Uterus (tissue), 4 donors: ENCODE data around the gene TSGA10. TPM values are rescaled to one million over a fixed set of nuclear protein-coding genes. Genes with fewer than 3 reads are reported as not detected.
"Not testable (repeated sequence)": the region's sequence is repeated elsewhere in the genome, so short reads cannot be mapped to it uniquely, and the experiment has no call there.

ENCODE experiments used
- DNase-seq, 2 donors: peaks; one replicate each; pipeline ENCODE4 v3.0.0-alpha.2; 2019 to 2020
- H3K27ac ChIP-seq, 2 donors: fragments of 200-600 bp; sonication (generic); 1 replicate in 1 of 2; 2 replicates in 1 of 2; pipeline ENCODE4 v1.5.1; 2016 to 2018
- H3K27me3 ChIP-seq, 2 donors: fragments of 200-600 bp; sonication (generic); one replicate each; pipeline ENCODE4 v1.5.1; 2018 to 2019; ENCODE audit warnings: control low read depth in 1 of 2
- H3K36me3 ChIP-seq, 2 donors: fragments of 200-600 bp; sonication (generic); one replicate each; pipeline ENCODE4 v1.5.1; 2019; ENCODE audit warnings: control low read depth in 1 of 2
- H3K4me1 ChIP-seq, 2 donors: fragments of 200-600 bp; sonication (generic); one replicate each; pipeline ENCODE4 v1.5.1; 2018 to 2019; ENCODE audit warnings: control low read depth in 1 of 2
- H3K4me3 ChIP-seq, 2 donors: fragments of 200-600 bp; sonication (generic); 1 replicate in 1 of 2; 2 replicates in 1 of 2; pipeline ENCODE4 v1.5.1; 2018 to 2019; ENCODE audit warnings: mild to moderate bottlenecking in 1 of 2
- H3K9me3 ChIP-seq, 2 donors: fragments of 200-600 bp; sonication (generic); one replicate each; pipeline ENCODE4 v1.5.1; 2019; ENCODE audit warnings: control low read depth in 1 of 2
- POLR2A ChIP-seq, 2 donors: fragments of 450-650 bp; IDR thresholded peaks; one replicate each; pipeline ENCODE4 v1.6.1; 2016; ENCODE audit warnings: antibody characterized with exemption in 2 of 2, mild to moderate bottlenecking in 1 of 2, moderate library complexity in 1 of 2
- intact Hi-C: fragments of 100-400 bp; cut with DNase I; formaldehyde crosslinking; loops from one replicate; pipeline ENCODE4 v1.15.1; 2023; ENCODE audit warnings: low total_unique reads
- total RNA-seq, 4 donors: library from RNA; depleted of rRNA in 3 of 4; stranded (reverse); fragments of >200 nt in 3 of 4; gene quantifications; one replicate each; pipeline versions ENCODE4 v1.1.0 to v1.2.4, GENCODE V29; 2014 to 2023
- TF ChIP-seq, protein P1 (sequence below), 4 experiments: fragments of 200-600 bp in 2 of 4; fragments of 450-650 bp in 2 of 4; sonication (generic) in 2 of 4; IDR thresholded peaks; one replicate each; pipeline ENCODE4 v1.5.1; 2016 to 2019; ENCODE audit warnings: antibody characterized with exemption in 4 of 4, mild to moderate bottlenecking in 2 of 4, moderate library complexity in 1 of 4
- donor health status: DM: yes; HTN: yes; CAD: no.

The TSGA10 gene
- total RNA-seq, 4 donors from 2014 or later, result 5.9 to 22.5 (median 16.2) TPM

- intact Hi-C loops, result no loop called here
- Histone ChIP-seq H3K4me3 (peak overlapping the region; percentile 73 to 97), H3K4me1 (peaks cover 0 to 4% of the 10 kb centered on the region in 2 donors), H3K27me3 (no peaks in the 10 kb centered on the region), H3K9me3 (no peaks in the 10 kb centered on the region), H3K36me3 (no peaks in the 10 kb centered on the region), H3K27ac (peak overlapping the region; percentile 81 to 83)
- TF ChIP-seq, protein P1, sequence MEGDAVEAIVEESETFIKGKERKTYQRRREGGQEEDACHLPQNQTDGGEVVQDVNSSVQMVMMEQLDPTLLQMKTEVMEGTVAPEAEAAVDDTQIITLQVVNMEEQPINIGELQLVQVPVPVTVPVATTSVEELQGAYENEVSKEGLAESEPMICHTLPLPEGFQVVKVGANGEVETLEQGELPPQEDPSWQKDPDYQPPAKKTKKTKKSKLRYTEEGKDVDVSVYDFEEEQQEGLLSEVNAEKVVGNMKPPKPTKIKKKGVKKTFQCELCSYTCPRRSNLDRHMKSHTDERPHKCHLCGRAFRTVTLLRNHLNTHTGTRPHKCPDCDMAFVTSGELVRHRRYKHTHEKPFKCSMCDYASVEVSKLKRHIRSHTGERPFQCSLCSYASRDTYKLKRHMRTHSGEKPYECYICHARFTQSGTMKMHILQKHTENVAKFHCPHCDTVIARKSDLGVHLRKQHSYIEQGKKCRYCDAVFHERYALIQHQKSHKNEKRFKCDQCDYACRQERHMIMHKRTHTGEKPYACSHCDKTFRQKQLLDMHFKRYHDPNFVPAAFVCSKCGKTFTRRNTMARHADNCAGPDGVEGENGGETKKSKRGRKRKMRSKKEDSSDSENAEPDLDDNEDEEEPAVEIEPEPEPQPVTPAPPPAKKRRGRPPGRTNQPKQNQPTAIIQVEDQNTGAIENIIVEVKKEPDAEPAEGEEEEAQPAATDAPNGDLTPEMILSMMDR (IDR thresholded peaks at IDR 0.05), result no peak
- TF ChIP-seq POLR2A (IDR thresholded peaks at IDR 0.05), result no peak
- no peak for DNase-seq
Measured at GRCh38 chr2:99140056-99140859, 14.5 kb downstream of the TSGA10 start.

DNA sequence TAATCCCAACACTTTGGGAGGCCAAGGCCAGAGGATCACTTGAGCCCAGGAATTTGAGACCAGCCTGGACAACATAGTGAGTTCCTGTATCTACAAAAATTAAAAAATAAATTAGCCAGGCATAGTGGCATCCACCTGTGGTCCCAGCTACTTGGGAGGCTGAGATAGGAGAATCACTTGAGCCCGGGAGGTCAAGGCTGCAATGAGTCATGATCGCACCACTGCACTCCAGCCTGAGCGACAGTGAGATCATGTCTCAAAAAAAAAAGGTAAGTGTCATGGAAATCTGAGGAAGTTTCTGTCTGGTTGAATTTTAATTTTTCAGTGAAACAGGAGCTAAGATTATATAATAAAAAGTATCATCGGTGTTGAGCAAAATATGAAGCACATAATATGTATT, 15.7 kb downstream of the TSGA10 start:
- intact Hi-C loops, result no loop called here
- H3K4me3 ChIP-seq, result no peak overlapping the region
- no peak overlapping the region for H3K27ac ChIP-seq
- H3K27me3 ChIP-seq, result no peaks in the 10 kb centered on the region
- DNase-seq, result no peak
- H3K9me3 ChIP-seq, result no peaks in the 10 kb centered on the region
- H3K4me1 ChIP-seq, result peaks cover 0 to 4% of the 10 kb centered on the region in 2 donors
- H3K36me3 ChIP-seq, result no peaks in the 10 kb centered on the region
- TF ChIP-seq, protein P1 (IDR thresholded peaks at IDR 0.05), result no peak
- TF ChIP-seq POLR2A (IDR thresholded peaks at IDR 0.05), result no peak

DNA sequence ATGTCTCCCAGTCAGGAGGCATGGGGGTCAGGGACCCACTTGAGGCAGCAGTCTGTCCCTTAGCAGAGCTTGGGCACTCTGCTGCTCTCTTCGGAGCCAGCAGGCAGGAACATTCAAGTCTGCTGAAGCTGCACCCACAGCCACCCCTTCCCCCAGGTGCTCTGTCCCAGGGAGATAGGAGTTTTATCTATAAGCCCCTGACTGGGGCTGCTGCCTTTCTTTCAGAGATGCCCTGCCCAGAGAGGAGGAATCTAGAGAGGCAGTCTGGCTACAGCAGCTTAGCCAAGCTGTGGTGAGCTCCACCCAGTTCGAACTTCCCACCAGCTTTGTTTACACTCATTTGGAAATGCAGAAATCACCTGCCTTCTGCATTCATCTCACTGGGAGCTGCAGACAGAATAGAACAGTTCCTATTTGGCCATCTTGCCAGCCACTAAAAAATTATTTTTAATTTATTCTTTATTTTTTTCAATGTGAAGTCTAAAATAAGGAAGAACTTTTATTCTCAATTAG, 19.6 kb downstream of the TSGA10 start:
- DNase-seq, H3K4me1 ChIP-seq, H3K4me3 ChIP-seq, H3K27ac ChIP-seq, H3K36me3 ChIP-seq, H3K27me3 ChIP-seq, H3K9me3 ChIP-seq, intact Hi-C loops: not testable (repeated sequence)

DNA sequence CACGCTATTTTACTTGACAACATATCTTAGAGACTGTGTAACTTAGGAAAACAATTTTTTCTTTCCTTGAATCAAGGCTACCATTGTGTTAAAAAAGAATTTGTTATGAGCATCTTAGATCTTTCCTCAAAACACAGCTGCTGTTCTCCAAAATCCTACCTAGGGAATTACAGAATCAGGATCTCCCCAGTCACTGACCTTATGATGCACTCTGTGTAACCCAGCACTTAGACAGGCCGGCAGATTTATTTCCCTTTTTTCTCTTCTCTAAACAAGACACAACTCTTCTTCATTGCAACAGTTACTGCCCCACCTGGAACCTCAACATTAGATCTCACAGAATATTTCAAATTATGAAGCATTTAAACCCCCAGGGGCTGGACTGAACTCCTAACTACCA, 26.8 kb downstream of the TSGA10 start:
- Histone ChIP-seq H3K9me3 (peaks cover 0 to 28% of the 10 kb centered on the region in 2 donors), H3K4me3 (no peak overlapping the region), H3K27ac (no peak overlapping the region), H3K4me1 (no peaks in the 10 kb centered on the region), H3K27me3 (no peaks in the 10 kb centered on the region), H3K36me3 (no peaks in the 10 kb centered on the region)
- intact Hi-C loops, result no loop called here
- no peak for DNase-seq
- no peak for TF ChIP-seq POLR2A (IDR thresholded peaks at IDR 0.05)
- TF ChIP-seq, protein P1 (IDR thresholded peaks at IDR 0.05), result no peak

DNA sequence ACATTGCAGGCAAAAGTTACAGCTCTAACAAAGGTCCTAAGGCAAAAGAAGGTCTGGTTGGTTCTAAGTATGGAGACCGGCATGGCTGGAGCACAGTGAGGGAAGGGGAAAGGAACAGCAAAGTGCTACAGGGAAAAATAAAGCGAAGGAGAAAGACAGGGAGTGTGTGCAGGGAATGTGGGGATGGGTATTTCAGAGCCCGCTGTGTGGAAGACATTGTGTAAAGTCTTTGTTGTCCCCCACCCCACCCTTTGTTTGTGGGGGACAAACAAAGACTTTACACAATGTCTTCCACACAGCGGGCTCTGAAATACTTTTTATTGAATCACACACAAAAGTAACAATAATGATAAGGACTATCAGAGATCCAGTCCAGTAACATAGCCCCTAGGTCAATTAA, 42.1 kb downstream of the TSGA10 start:
- no peak for TF ChIP-seq POLR2A (IDR thresholded peaks at IDR 0.05)
- TF ChIP-seq, protein P1 (IDR thresholded peaks at IDR 0.05), result no peak
- DNase-seq, result no peak
- Histone ChIP-seq H3K9me3 (no peaks in the 10 kb centered on the region), H3K4me3 (no peak overlapping the region), H3K36me3 (no peaks in the 10 kb centered on the region), H3K27ac (no peak overlapping the region), H3K4me1 (no peaks in the 10 kb centered on the region), H3K27me3 (no peaks in the 10 kb centered on the region)
- intact Hi-C loops, result no loop called here
